CD14-positive monocyte (primary cell): ENCODE results near the gene NINL. TPM values are rescaled to one million over a fixed set of nuclear protein-coding genes. Genes with fewer than 3 reads are reported as not detected.
A peak's percentile ranks its signal among the peaks of the same experiment; 100 is the strongest.

Source experiments
- DNase-seq, 3 donors: peaks; one replicate each; pipeline ENCODE4 v3.0.0-alpha.2; 2011 to 2022
- H2AFZ ChIP-seq: 2 replicates; pipeline ENCODE4 v1.6.0; 2012; ENCODE audit warnings: mild to moderate bottlenecking, low read depth, low read length, inconsistent platforms; ENCODE audit not compliant: insufficient read depth, poor library complexity, severe bottlenecking
- H3K27ac ChIP-seq, 2 donors: 1 replicate in 1 of 2; 2 replicates in 1 of 2; pipeline ENCODE4 v1.5.1; 2012 to 2013; ENCODE audit warnings: low read length in 2 of 2, control low read depth in 1 of 2, inconsistent platforms in 1 of 2, low read depth in 1 of 2, mild to moderate bottlenecking in 1 of 2
- H3K27me3 ChIP-seq, 2 donors: one replicate each; pipeline versions ENCODE4 v1.6.0 to v1.6.1; 2011 to 2013; ENCODE audit warnings: low read length in 2 of 2; ENCODE audit not compliant: control insufficient read depth in 2 of 2, insufficient read depth in 2 of 2
- H3K36me3 ChIP-seq, 2 donors: replicated peaks in 1 of 2; 1 replicate in 1 of 2; 2 replicates in 1 of 2; pipeline versions ENCODE4 v1.5.1 to v1.6.1; 2012 to 2013; ENCODE audit warnings: low read length in 2 of 2, control low read depth in 1 of 2, inconsistent platforms in 1 of 2, mild to moderate bottlenecking in 1 of 2; ENCODE audit not compliant: insufficient read depth in 2 of 2, control insufficient read depth in 1 of 2
- H3K4me1 ChIP-seq, 2 donors: 1 replicate in 1 of 2; 2 replicates in 1 of 2; pipeline versions ENCODE4 v1.5.1 to v1.6.1; 2012 to 2013; ENCODE audit warnings: low read length in 2 of 2, control low read depth in 1 of 2, inconsistent platforms in 1 of 2, mild to moderate bottlenecking in 1 of 2, moderate library complexity in 1 of 2; ENCODE audit not compliant: insufficient read depth in 2 of 2, control insufficient read depth in 1 of 2
- H3K4me2 ChIP-seq: replicated peaks from 2 replicates; pipeline ENCODE3; 2012; ENCODE audit warnings: low read length, moderate library complexity, mild to moderate bottlenecking; ENCODE audit not compliant: poor library complexity, severe bottlenecking; ENCODE audit errors: extremely low read depth
- H3K4me3 ChIP-seq, 3 experiments: fragments of 200-600 bp in 1 of 3; sonication (generic) in 1 of 3; replicated peaks in 1 of 3; 1 replicate in 2 of 3; 2 replicates in 1 of 3; pipeline ENCODE4 v1.5.1; 2011 to 2013; ENCODE audit warnings: low read length in 3 of 3, mild to moderate bottlenecking in 3 of 3, control low read depth in 2 of 3, low read depth in 2 of 3, inconsistent platforms in 1 of 3, moderate library complexity in 1 of 3
- H3K79me2 ChIP-seq: 2 replicates; pipeline ENCODE4 v1.6.0; 2012; ENCODE audit warnings: mild to moderate bottlenecking, control low read depth, inconsistent platforms, low read length, moderate library complexity; ENCODE audit not compliant: insufficient read depth
- H3K9ac ChIP-seq: 2 replicates; pipeline ENCODE4 v1.6.0; 2017; ENCODE audit warnings: low read length, mild to moderate bottlenecking; ENCODE audit not compliant: insufficient read depth, poor library complexity, severe bottlenecking
- H3K9me3 ChIP-seq, 2 donors: replicated peaks in 1 of 2; 1 replicate in 1 of 2; 2 replicates in 1 of 2; pipeline versions ENCODE4 v1.5.1 to v1.6.1; 2012 to 2013; ENCODE audit warnings: low read length in 2 of 2, control low read depth in 1 of 2; ENCODE audit not compliant: control insufficient read depth in 1 of 2, insufficient read depth in 1 of 2
- H4K20me1 ChIP-seq: 2 replicates; pipeline ENCODE4 v1.6.0; 2012; ENCODE audit warnings: mild to moderate bottlenecking, low read length, control low read depth, moderate library complexity; ENCODE audit not compliant: insufficient read depth
- H3K27ac Mint-ChIP-seq, 7 donors: one replicate each; pipeline ENCODE4 v1.8.0; 2020; ENCODE audit warnings: mild to moderate bottlenecking in 7 of 7, mixed read lengths in 7 of 7, moderate library complexity in 6 of 7, inconsistent platforms in 2 of 7
- H3K27me3 Mint-ChIP-seq, 3 donors: one replicate each; pipeline ENCODE4 v1.8.0; 2021 to 2022; ENCODE audit warnings: low read depth in 3 of 3, mild to moderate bottlenecking in 3 of 3, mixed read lengths in 3 of 3, moderate library complexity in 3 of 3, inconsistent platforms in 1 of 3
- H3K36me3 Mint-ChIP-seq, 2 donors: one replicate each; pipeline ENCODE4 v1.8.0; 2020; ENCODE audit warnings: mixed read lengths in 2 of 2, inconsistent platforms in 1 of 2, mild to moderate bottlenecking in 1 of 2
- H3K4me1 Mint-ChIP-seq: one replicate; pipeline ENCODE4 v1.8.0; 2020; ENCODE audit warnings: mild to moderate bottlenecking, mixed read lengths
- H3K4me3 Mint-ChIP-seq, 2 donors: one replicate each; pipeline ENCODE4 v1.8.0; 2020; ENCODE audit warnings: mild to moderate bottlenecking in 2 of 2, mixed read lengths in 2 of 2, moderate library complexity in 1 of 2
- H3K9me3 Mint-ChIP-seq, 7 donors: one replicate each; pipeline ENCODE4 v1.8.0; 2020 to 2022; ENCODE audit warnings: mixed read lengths in 7 of 7, mild to moderate bottlenecking in 6 of 7, moderate library complexity in 6 of 7, inconsistent platforms in 2 of 7
- CTCF ChIP-seq: fragments of 200-600 bp; IDR thresholded peaks from one replicate; pipeline ENCODE4 v1.8.0; 2022; ENCODE audit warnings: antibody characterized with exemption, mild to moderate bottlenecking
- WGBS: methylation state at CpG from one replicate; pipeline ENCODE4 v1.1.5; 2013; ENCODE audit warnings: missing lambda C conversion rate; ENCODE audit not compliant: insufficient coverage; 5-methylcytosine and 5-hydroxymethylcytosine counted together
- intact Hi-C, 2 donors: fragments of 100-400 bp; cut with micrococcal nuclease; formaldehyde crosslinking; loops; one replicate each; pipeline versions ENCODE4 v1.15.0 to v1.15.1; 2023
- polyA plus RNA-seq, 3 donors: library from polyadenylated mRNA; depleted of rRNA in 1 of 3; unstranded in 2 of 3; stranded (reverse) in 1 of 3; fragments of 300-500 nt in 2 of 3; fragments of >200 nt in 1 of 3; fragmentation: Illumina TruSeq in 2 of 3; gene quantifications; 1 replicate in 2 of 3; 2 replicates in 1 of 3; pipeline ENCODE4 v1.2.3, GENCODE V29; 2012 to 2021

NINL gene
- polyA plus RNA-seq, 3 donors, result 0.08 to 0.15 TPM; not detected in 1

DNA sequence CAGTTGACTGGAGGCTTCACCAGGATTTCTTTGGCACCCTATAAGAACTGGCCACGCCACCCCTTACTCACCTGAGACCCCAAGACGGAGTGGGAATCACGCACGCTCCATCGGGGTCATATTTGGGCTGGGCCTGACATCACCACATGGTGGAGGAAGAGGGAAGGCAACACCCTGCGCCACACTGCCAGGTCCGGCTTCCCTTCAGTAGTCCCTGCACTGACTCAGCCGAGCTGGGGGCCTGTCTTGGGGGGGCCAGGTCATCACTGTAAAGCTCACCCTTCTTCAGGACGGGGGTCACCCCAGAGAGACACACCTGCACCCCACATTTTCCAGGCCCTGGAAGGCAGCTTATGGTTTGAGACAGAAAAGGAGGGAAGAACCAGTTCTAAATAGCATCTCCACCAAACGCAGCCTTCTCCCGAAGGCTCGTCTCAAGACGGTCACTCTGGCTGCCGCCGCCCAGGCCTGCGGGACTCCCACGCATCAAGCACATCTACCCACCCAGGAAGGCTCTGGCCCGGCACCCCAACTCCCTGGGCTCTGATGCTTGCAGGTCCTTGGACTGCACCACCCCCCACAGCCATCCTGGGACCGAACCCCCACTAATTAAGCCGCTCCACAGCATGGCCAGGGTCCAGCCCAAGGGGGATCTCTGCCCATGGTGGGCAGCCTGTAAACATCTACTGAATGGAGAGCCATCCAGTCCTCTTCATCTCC is 126.1 kb downstream of the NINL start:
- H3K4me3 Mint-ChIP-seq, result no peak overlapping the region
- Histone ChIP-seq H3K27me3 (no peaks in the 10 kb centered on the region), H3K4me1 (peaks cover 23 to 24% of the 10 kb centered on the region in 2 donors), H3K4me3 (no peak overlapping the region), H3K36me3 (no peaks in the 10 kb centered on the region), H3K79me2 (no peaks in the 10 kb centered on the region), H3K9me3 (no peaks in the 10 kb centered on the region), H2AFZ (no peak overlapping the region), H3K4me2 (no peak overlapping the region), H4K20me1 (no peaks in the 10 kb centered on the region), H3K9ac (no peak overlapping the region), H3K27ac (no peak overlapping the region)
- H3K27me3 Mint-ChIP-seq, result peaks cover 0 to 1% (median 0%) of the 10 kb centered on the region in 3 donors
- H3K36me3 Mint-ChIP-seq, result no peaks in the 10 kb centered on the region
- intact Hi-C loops, result no loop called here
- TF ChIP-seq CTCF, result no peak
- DNase-seq, result no peak
- peaks cover 0 to 3% (median 0%) of the 10 kb centered on the region in 7 donors for H3K9me3 Mint-ChIP-seq
- WGBS, result 98% methylated on average over 13 of the region's 20 CpGs
- H3K4me1 Mint-ChIP-seq, result peaks cover 22% of the 10 kb centered on the region
- H3K27ac Mint-ChIP-seq, result no peak overlapping the region

DNA sequence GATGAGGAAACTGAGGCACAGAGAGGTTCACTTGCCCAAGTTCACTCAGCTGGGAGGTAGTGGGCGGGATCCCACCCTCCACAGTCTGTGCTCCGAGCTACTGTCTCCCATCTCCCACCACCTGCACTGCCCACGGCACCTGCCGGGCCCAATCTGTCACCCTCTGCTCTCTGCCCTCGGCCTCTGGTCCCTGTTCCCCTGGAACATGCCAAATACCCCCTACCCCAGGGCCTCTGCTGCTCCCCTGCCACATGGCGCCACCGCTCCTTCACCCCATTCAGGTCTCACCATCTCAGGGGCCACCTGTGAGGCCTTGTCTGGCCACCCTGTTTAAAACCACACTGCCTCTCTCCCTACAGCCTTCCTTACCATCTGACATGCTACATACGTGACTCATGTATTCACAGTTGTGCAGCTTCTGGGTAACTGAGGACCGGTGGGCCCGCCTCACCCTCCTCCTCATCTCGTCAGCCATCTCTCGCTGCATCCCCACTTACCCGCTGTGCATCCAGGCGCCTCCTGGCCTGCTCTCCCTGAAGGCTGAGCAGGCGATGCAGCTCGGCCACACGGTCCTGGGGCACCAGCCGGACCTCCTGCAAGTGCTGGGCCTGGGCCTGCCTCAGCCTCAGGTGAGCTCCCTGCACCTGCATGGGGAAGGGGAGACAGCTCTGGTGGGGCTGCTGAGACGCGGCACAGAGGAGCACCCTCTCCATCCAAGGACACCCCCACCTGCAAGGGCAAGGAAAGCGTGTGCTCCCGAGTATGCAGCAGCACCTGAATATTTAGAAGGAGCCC is 127.2 kb downstream of the NINL start:
- H3K36me3 ChIP-seq, result no peaks in the 10 kb centered on the region
- no peak for DNase-seq
- H3K36me3 Mint-ChIP-seq, result no peaks in the 10 kb centered on the region
- H2AFZ ChIP-seq, result no peak overlapping the region
- H3K9ac ChIP-seq, result no peak overlapping the region
- peaks cover 23 to 24% of the 10 kb centered on the region in 2 donors for H3K4me1 ChIP-seq
- H3K79me2 ChIP-seq, result no peaks in the 10 kb centered on the region
- H3K27me3 Mint-ChIP-seq, result peaks cover 0 to 1% (median 0%) of the 10 kb centered on the region in 3 donors
- H3K4me3 Mint-ChIP-seq, result no peak overlapping the region
- H3K4me1 Mint-ChIP-seq, result peaks cover 22% of the 10 kb centered on the region
- H3K27ac Mint-ChIP-seq, result peak overlapping the region in 1 of 7 donors; percentile 75
- 90% methylated on average over 18 of the region's 22 CpGs for WGBS
- H3K4me3 ChIP-seq, result no peak overlapping the region
- H3K9me3 Mint-ChIP-seq, result peaks cover 0 to 3% (median 0%) of the 10 kb centered on the region in 7 donors
- H3K27me3 ChIP-seq, result no peaks in the 10 kb centered on the region
- H3K9me3 ChIP-seq, result no peaks in the 10 kb centered on the region
- no peaks in the 10 kb centered on the region for H4K20me1 ChIP-seq
- TF ChIP-seq CTCF, result no peak
- no peak overlapping the region for H3K27ac ChIP-seq
- intact Hi-C loops, result no loop called here
- H3K4me2 ChIP-seq, result no peak overlapping the region
